Activated CD8-positive, alpha-beta memory T cell treated with anti-CD3 and anti-CD28 coated beads, Interleukin-2, amount 50 U/mL, for 24 hours (primary cell): ENCODE results near the gene CNKSR1.

Source experiments
- DNase-seq: peaks from one replicate; pipeline ENCODE4 v3.0.0-alpha.2; 2020; ENCODE audit errors: extremely low read depth

CNKSR1 gene

GRCh38 chr1:26177182-26177684 is at the start of gene CNKSR1:
TSS of gene CNKSR1 (plus strand) at chr1:26177491. CDS start at chr1:26177548, 57 bp downstream.
- DNase-seq, result no peak

GRCh38 chr1:26129778-26130177 is 47.5 kb upstream of the CNKSR1 start:
- no peak for DNase-seq

GRCh38 chr1:26130695-26131094 is 46.6 kb upstream of the CNKSR1 start:
- DNase-seq, result no peak

- DNase-seq, result no peak
Measured at GRCh38 chr1:26132128-26132833, 45.0 kb upstream of the CNKSR1 start.

- no peak for DNase-seq
Measured at GRCh38 chr1:26132834-26133167, 44.5 kb upstream of the CNKSR1 start.

- DNase-seq, result no peak
Measured at GRCh38 chr1:26134466-26134865, 42.8 kb upstream of the CNKSR1 start.

- DNase-seq, result no peak
Measured at GRCh38 chr1:26138974-26139558, 38.2 kb upstream of the CNKSR1 start.

- no peak for DNase-seq
Measured at GRCh38 chr1:26142159-26142558, 35.1 kb upstream of the CNKSR1 start.

GRCh38 chr1:26145041-26145959 is 32.0 kb upstream of the CNKSR1 start:
- no peak for DNase-seq

- DNase-seq, result no peak
Measured at GRCh38 chr1:26145960-26146294, 31.4 kb upstream of the CNKSR1 start.

GRCh38 chr1:26148887-26149286 is 28.4 kb upstream of the CNKSR1 start:
- no peak for DNase-seq

GRCh38 chr1:26153966-26154532 is 23.2 kb upstream of the CNKSR1 start:
- DNase-seq, result no peak

GRCh38 chr1:26154750-26155149 is 22.5 kb upstream of the CNKSR1 start:
- DNase-seq, result no peak

- DNase-seq, result no peak
Measured at GRCh38 chr1:26155370-26156284, 21.7 kb upstream of the CNKSR1 start.

GRCh38 chr1:26156285-26157038 is 20.8 kb upstream of the CNKSR1 start:
- no peak for DNase-seq

GRCh38 chr1:26158271-26158907 is 18.9 kb upstream of the CNKSR1 start:
- no peak for DNase-seq

- no peak for DNase-seq
Measured at GRCh38 chr1:26158908-26159742, 18.2 kb upstream of the CNKSR1 start, which contains the start of gene FAM110D. TSS of gene FAM110D (plus strand) at chr1:26159079. CDS start at chr1:26161292, 2,213 bp downstream.

GRCh38 chr1:26159743-26160039 is 17.6 kb upstream of the CNKSR1 start:
- DNase-seq, result no peak
